GM21825 (cell line): Measurements from ENCODE around the gene RSPH1.

Experiments
- ATAC-seq: cut with Tn5 transposase; IDR thresholded peaks from one replicate; pipeline ENCODE4 v1.9.1; 2021; ENCODE audit warnings: mild to moderate bottlenecking, moderate library complexity; ENCODE audit not compliant: unreplicated experiment

RSPH1 gene

GRCh38 chr21:42496120-42496838 lies at the start of gene RSPH1:
Gene RSPH1 (minus strand): TSS chr21:42496224. CDS start chr21:42496186, 38 bp downstream.
- peak; percentile 96 for ATAC-seq

DNA sequence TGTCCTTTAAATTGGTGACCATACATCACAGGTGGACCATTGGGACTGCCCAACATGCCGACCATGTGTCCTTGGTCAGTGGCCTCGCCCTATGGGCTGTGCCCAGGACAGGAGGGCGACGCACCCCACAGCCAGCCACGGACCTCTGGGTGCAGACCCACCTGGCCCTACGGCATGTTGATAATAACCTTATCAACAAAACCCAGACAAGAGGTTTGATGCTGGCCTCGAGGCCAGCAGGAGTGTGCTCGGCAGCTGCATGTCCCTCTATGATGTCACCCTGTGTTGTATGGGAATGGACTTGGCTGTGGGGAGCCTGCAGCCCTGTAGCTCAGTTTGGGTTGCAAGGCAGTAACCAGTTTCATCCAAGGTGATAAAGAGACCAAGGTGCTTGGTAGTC lies 49.7 kb upstream of the RSPH1 start:
- ATAC-seq = no peak

- ATAC-seq = no peak
These were observed 49.3 kb upstream of the RSPH1 start for GRCh38 chr21:42545317-42545716.

GRCh38 chr21:42544544-42544943 lies 48.5 kb upstream of the RSPH1 start:
- ATAC-seq = no peak

- no peak for ATAC-seq
These were observed 47.3 kb upstream of the RSPH1 start for GRCh38 chr21:42543106-42543847.

GRCh38 chr21:42542596-42542995 lies 46.6 kb upstream of the RSPH1 start:
- ATAC-seq = no peak

- no peak for ATAC-seq
These were observed 46.2 kb upstream of the RSPH1 start for GRCh38 chr21:42542196-42542595.

GRCh38 chr21:42541618-42542017 lies 45.6 kb upstream of the RSPH1 start:
- ATAC-seq = no peak

DNA sequence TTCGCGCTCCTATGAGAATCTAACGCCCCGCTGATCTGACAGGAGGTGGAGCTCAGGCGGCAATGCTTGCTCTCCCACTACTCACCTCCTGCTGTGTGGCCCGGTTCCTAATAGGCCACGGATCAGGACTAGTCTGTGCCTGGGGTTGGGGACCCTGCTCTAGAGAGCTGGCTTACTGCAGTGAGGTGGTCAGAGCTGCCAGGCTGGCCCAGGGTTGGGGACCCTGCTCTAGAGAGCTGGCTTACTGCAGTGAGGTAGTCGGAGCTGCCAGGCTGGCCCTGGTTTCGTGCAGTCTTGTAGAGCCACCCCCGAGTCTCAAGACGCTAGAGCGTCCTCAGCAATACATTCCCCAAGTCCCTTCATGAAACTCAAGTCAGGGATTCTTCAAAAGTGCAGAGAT lies 45.1 kb upstream of the RSPH1 start:
- ATAC-seq = no peak

GRCh38 chr21:42540396-42540795 lies 44.4 kb upstream of the RSPH1 start:
- no peak for ATAC-seq

DNA sequence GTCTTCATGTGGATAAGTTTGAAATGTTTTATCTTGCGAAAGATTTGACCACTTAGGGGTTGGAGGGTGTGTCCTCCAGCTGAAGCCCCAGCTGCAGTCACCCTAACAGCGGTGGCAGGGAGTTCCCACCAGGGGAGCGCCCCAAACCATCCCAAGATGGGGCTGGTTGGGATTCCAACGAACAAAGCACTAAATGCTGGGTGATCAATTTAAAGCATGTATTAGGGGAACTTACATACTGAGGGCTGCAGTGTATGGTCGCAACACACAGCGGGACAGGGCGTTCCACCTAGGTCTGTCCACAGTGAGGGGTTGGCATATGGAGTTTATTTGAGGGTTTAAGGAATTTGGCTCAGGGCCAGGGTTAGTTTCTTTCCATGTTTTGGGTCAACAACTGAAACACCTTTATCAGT lies 43.9 kb upstream of the RSPH1 start:
- ATAC-seq = no peak

GRCh38 chr21:42539342-42539741 lies 43.3 kb upstream of the RSPH1 start:
- ATAC-seq = no peak

GRCh38 chr21:42538479-42539275 lies 42.7 kb upstream of the RSPH1 start:
- ATAC-seq = no peak

GRCh38 chr21:42537106-42537742 lies 41.2 kb upstream of the RSPH1 start:
- ATAC-seq = no peak

- ATAC-seq = no peak
These were observed 40.6 kb upstream of the RSPH1 start for GRCh38 chr21:42536601-42537000.

GRCh38 chr21:42535602-42536171 lies 39.7 kb upstream of the RSPH1 start:
- ATAC-seq = peak; percentile 70

- no peak for ATAC-seq
These were observed 38.7 kb upstream of the RSPH1 start for GRCh38 chr21:42534421-42535378.

DNA sequence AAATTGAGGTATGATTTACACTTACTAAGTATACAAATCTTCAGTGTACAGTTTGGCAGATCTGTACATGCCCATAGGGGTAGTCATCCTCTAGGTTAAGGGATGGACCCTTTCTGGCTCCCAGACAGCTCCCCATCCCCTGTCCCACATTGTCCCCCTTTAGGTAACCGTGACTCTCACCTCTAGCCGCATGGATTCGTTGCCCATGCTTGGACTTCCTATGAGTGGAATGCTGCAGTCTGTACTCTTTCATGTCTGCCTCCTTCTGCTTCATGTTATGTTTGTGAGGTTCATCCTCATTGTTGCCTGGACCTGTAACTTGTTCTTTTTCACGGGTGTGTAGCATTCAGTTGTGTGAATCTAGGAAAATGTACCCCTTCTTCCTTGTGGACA lies 37.9 kb upstream of the RSPH1 start:
- no peak for ATAC-seq

GRCh38 chr21:42533306-42533962 lies 37.4 kb upstream of the RSPH1 start:
- ATAC-seq = no peak
